ENCODE measurements around the gene FREM1.

GRCh38 chr9:14932231-14932630, 22.0 kb upstream of the FREM1 start:
- TF ChIP-seq CTCF (IDR thresholded peaks at IDR 0.05; ENCODE audit: insufficient read depth, low read depth, low read length) (no peak), EZH2 (IDR thresholded peaks at IDR 0.05; ENCODE audit: insufficient read depth, low read length) (no peak)
